AG09319 (cell line): ENCODE data around the gene GNAQ.

Source experiments
- DNase-seq: peaks from one replicate; pipeline ENCODE4 v3.0.0-alpha.2; 2010; ENCODE audit warnings: low read depth; ENCODE audit errors: extremely low read depth
- TF ChIP-seq, protein P1 (sequence below): IDR thresholded peaks from 2 replicates; pipeline ENCODE4 v1.5.1; 2011; ENCODE audit warnings: low read depth, mild to moderate bottlenecking, inconsistent platforms, low read length, moderate library complexity

GNAQ gene

DNA sequence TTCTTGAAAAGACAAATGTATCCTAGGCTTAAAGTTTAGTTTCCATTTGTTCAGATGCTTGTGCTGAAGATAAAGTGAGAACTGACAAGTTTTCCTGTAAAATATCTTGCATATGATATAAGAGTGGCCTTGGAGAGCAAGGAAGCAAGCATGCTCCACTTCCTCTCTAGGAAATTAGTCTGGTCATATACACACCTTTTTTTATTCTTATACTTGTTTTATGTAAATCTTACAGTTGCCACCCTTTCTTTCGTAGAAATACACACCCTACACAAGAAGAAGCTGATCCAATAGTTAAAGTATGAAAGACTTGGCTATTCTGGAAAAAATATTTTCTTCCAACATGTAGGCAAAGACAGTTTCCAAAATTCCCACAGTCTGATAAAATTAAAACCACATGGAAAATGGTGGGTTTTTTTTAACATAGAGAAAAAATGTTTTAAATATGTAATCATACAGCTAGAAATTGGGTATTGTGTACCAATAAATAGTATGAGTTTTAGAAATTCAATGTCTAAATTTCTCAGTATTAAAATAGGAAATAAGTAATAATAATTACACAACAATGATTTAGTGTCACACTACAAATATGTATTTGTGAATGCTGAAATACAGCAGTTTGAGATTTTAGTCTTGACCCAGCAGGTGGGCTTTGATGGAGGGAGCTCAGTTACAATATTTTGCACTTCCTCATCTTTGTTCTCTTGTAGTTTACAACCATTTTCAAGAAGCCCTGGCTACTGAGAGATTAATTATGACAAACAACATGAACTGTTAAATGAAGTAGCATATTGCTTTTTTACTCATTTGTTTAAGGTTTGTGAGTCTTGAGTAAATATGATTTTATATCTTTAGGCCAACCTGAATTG is 197.8 kb downstream of the GNAQ start:
- TF ChIP-seq, protein P1, sequence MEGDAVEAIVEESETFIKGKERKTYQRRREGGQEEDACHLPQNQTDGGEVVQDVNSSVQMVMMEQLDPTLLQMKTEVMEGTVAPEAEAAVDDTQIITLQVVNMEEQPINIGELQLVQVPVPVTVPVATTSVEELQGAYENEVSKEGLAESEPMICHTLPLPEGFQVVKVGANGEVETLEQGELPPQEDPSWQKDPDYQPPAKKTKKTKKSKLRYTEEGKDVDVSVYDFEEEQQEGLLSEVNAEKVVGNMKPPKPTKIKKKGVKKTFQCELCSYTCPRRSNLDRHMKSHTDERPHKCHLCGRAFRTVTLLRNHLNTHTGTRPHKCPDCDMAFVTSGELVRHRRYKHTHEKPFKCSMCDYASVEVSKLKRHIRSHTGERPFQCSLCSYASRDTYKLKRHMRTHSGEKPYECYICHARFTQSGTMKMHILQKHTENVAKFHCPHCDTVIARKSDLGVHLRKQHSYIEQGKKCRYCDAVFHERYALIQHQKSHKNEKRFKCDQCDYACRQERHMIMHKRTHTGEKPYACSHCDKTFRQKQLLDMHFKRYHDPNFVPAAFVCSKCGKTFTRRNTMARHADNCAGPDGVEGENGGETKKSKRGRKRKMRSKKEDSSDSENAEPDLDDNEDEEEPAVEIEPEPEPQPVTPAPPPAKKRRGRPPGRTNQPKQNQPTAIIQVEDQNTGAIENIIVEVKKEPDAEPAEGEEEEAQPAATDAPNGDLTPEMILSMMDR, result no peak
- no peak for DNase-seq

DNA sequence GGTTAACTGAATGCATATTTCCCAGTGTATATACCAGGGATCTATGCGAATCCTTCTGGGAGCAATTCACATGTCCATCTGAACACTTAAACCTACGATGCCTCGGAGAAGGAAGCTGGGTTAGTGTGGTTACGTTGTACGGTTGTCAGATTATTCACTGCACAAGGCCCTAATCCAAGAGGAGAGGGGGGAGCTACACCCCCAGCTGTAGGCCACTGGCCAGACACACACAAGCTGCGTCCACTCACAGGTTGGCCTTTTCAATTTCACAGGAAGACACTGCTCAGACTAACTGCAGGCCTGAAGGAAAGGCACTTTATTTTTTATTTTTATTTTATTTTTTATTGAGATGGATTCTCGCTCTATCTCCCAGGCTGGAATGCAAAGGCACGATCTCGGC is 199.0 kb downstream of the GNAQ start:
- TF ChIP-seq, protein P1, result no peak
- no peak for DNase-seq

DNA sequence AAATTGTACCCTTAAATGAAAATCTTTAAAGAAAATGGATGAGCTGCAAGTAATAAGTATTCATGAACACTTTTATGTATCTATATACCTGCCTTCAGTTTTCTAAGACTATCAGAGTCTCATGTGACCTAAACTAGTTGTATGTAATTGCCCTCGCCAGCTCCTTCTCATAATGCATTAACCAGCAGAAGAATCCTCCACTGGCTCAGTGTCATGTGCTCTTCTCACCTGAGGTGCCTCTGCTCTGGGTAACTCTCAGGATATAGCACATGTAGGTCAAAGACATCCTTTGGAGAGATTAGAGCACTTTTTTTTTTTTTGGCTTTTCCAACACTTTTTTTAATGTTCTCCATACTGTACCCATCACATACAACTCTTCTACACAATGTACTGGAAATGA is 199.8 kb downstream of the GNAQ start:
- no peak for DNase-seq
- TF ChIP-seq, protein P1, result no peak

DNA sequence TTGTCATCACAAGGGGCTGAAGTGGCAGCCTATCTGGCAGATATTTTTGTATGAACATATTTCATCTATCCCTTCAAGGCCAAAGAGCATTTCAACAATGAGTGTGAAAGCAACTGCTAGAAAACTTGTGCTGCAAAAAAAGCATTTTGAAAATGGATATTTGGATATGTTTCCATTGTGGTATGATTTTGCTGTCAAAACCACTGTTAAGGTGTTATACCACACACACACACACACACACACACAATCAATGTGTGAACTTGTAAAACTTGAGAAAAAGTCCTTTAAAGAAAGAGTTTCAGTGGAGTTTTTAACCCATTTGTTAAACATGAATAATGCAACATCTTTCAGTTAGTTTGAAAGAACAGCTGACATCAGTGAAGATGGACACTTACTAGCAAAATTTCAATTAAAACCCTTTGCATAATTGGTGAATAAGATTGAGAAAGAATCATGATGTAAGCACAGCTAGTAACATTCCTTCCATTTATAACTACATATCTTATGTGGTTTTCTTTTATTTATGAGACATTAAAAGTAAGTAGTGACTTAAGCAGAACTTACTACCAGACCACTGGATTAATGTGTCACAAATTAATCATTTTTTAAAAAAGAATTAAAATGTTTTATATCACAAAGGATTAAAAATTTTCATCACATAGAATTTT is 200.9 kb downstream of the GNAQ start:
- TF ChIP-seq, protein P1, result no peak
- DNase-seq, result no peak

DNA sequence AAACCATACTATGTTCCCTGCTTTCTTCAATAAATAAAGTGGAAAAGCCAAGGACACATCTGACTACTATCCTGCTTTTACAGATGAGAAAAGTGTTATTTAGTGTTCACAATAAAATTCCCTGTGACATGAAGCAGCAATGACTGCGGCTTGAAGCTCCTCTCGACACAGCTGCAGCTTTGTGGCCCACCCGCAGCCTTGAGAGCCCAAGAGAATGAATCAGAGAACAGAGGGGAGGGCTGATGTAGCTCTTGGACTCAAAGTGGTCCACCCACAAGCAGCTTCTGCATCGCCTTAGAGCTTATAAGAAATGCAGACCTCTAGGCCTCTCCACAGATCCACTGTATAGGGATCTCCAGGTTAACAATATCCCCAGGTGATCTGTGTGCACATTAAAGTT is 202.2 kb downstream of the GNAQ start:
- TF ChIP-seq, protein P1, result no peak
- no peak for DNase-seq

DNA sequence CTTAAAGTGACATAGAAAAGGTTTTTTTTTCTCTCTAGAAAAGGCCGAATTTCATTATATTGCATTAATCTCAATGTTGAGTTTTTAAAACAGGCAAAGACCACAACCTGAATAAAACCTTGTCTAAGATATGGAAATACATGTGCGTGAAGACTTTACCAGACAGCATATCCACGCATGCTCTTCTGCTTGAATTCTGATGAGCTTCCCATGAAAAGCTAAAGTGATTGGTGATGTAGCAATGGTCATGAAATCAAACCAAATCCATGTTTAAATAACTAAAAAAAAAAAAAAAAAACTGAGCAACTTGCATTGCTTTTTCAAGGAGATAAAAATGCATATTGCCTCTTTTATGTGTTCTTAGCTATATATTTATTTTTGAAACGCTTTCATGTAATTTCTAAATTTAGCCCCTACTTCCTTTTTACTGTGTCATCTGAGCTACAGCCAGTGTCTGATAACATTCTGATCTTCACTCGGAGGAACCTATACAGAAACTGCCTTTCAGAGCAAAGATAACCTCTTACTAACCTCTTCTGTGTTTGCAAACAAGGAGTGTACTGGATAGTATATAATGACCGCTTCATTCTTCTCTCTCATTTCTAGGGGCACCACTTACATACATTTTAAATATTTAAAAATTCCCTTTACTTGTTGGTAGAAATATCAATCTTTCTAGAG is 204.4 kb downstream of the GNAQ start:
- TF ChIP-seq, protein P1, result no peak
- no peak for DNase-seq

DNA sequence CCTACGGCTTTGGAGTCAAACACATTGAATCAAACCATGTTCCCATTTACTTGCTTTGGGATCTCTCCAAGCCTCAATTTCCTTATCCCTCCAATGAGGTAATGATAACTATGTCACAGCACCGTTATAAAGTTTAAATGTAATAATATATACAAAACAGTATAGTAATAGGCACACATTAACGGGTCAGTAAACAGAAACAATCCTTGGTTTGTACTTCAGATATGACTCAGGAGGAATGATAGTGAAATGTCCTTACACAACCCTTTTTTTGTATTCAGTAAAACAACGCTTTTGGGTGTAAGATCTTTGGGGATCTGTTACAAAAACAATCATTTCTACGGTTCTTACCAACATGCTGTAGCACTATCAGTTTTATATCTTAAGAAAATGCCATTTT is 205.0 kb downstream of the GNAQ start:
- TF ChIP-seq, protein P1, result no peak
- no peak for DNase-seq
